K562 (cell line): ENCODE measurements around the gene KLK14.

Source experiments
- FOXP4 ChIP-seq: sonication (generic); formaldehyde crosslinking; IDR thresholded peaks from 2 replicates; pipeline ENCODE4 v1.8.0; 2022; ENCODE audit warnings: mild to moderate bottlenecking, missing genetic modification reagents, borderline replicate concordance
- HES1 ChIP-seq: fragments of 450-650 bp; IDR thresholded peaks from 2 replicates; pipeline ENCODE4 v1.6.1; 2016; ENCODE audit warnings: low read depth, mild to moderate bottlenecking, moderate library complexity
- MAFK ChIP-seq: IDR thresholded peaks from 2 replicates; pipeline ENCODE4 v1.6.1; 2011; ENCODE audit warnings: low read length, improper control_type of control experiment
- MCM5 ChIP-seq: fragments of 450-650 bp; IDR thresholded peaks from 2 replicates; pipeline ENCODE4 v1.6.1; 2016; ENCODE audit warnings: low read depth
- POLR2H ChIP-seq: IDR thresholded peaks from 2 replicates; pipeline ENCODE4 v1.6.1; 2016; ENCODE audit warnings: missing genetic modification characterization, low read depth, mild to moderate bottlenecking, control low read depth, missing compliant biosample characterization, moderate library complexity
- RBM22 ChIP-seq: fragments of 200-400 bp; formaldehyde crosslinking; IDR thresholded peaks from 2 replicates; pipeline ENCODE4 v1.6.1; 2018; ENCODE audit warnings: low read length, low read depth; ENCODE audit not compliant: poor library complexity, severe bottlenecking
- SAP30 ChIP-seq: fragments of 200-600 bp; sonication (generic); IDR thresholded peaks from 2 replicates; pipeline ENCODE4 v1.6.1; 2012; ENCODE audit warnings: borderline replicate concordance, low read depth, mild to moderate bottlenecking, moderate library complexity, low read length, control low read depth, inconsistent platforms; ENCODE audit not compliant: insufficient read depth, poor library complexity, severe bottlenecking
- SMARCC2 ChIP-seq: fragments of 450-650 bp; IDR thresholded peaks from 2 replicates; pipeline ENCODE4 v1.6.1; 2017; ENCODE audit warnings: antibody characterized with exemption, moderate library complexity, mild to moderate bottlenecking, low read depth
- ZNF3 ChIP-seq: fragments of 250-450 bp; sonication (Bioruptor Pico); IDR thresholded peaks from 2 replicates; pipeline ENCODE4 v1.5.0; 2021; ENCODE audit warnings: mild to moderate bottlenecking, moderate library complexity
- ZNF785 ChIP-seq: fragments of 250-450 bp; sonication (Bioruptor Pico); IDR thresholded peaks from 2 replicates; pipeline ENCODE4 v1.4.0; 2020; ENCODE audit warnings: mild to moderate bottlenecking
- TF ChIP-seq, protein P1 (sequence below), 3 experiments: IDR thresholded peaks in 2 of 3; conservative IDR thresholded peaks in 1 of 3; 2 replicates each; pipeline ENCODE4 v1.5.1; 2011 to 2012; ENCODE audit warnings: low read length in 3 of 3, mild to moderate bottlenecking in 3 of 3, control low read depth in 2 of 3, improper control_type of control experiment in 1 of 3, inconsistent platforms in 1 of 3, low read depth in 1 of 3, mixed read lengths in 1 of 3, moderate library complexity in 1 of 3; ENCODE audit not compliant: insufficient read depth in 2 of 3

DNA sequence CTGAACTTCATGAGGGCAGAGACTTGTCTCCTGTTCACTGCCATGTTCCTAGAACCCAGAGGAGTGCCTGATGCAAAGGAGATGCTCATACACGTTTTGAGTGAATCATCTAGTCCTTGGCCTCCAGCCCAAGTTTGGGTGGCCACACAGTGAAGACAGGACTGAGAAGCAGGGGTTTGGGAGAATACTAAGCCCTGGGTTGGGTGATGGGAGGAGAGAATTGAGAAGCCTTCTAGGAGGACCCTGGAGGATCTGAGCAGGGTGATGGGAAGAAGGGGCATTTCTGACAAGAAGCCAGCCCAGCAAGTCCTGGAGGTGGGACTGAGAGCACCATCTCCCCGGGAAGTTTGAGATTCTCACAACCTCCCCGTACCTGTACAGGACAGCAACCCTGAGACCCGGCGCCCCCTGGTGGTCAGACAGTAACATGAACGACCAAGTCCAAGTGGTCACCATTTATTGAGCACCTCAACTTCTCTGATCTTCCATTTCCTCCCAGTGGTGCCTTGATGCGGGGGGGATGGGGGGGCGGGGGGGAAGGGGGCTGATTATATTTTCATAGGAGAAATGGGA is 14.6 kb upstream of the KLK14 start:
- TF ChIP-seq FOXP4 (CRISPR knock-in tag) (no peak), MCM5 (no peak), SMARCC2 (no peak), RBM22 (no peak), ZNF785 (no peak), SAP30 (no peak), ZNF3 (no peak), POLR2H (tag) (no peak), MAFK (no peak), HES1 (no peak)
- TF ChIP-seq, protein P1, sequence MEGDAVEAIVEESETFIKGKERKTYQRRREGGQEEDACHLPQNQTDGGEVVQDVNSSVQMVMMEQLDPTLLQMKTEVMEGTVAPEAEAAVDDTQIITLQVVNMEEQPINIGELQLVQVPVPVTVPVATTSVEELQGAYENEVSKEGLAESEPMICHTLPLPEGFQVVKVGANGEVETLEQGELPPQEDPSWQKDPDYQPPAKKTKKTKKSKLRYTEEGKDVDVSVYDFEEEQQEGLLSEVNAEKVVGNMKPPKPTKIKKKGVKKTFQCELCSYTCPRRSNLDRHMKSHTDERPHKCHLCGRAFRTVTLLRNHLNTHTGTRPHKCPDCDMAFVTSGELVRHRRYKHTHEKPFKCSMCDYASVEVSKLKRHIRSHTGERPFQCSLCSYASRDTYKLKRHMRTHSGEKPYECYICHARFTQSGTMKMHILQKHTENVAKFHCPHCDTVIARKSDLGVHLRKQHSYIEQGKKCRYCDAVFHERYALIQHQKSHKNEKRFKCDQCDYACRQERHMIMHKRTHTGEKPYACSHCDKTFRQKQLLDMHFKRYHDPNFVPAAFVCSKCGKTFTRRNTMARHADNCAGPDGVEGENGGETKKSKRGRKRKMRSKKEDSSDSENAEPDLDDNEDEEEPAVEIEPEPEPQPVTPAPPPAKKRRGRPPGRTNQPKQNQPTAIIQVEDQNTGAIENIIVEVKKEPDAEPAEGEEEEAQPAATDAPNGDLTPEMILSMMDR (IDR thresholded peaks at IDR 0.05 in 2 of 3, conservative IDR thresholded peaks at IDR 0.05 in 1 of 3; ENCODE audit: insufficient read depth in 2 of 3, low read depth in 1 of 3, low read length in 3 of 3) = peak; percentile 75 to 78 (median 78)
